CD4-positive, CD25-positive, alpha-beta regulatory T cell (primary cell): Measurements from ENCODE around the gene SLC2A13. TPM values are rescaled to one million over a fixed set of nuclear protein-coding genes. Genes with fewer than 3 reads are reported as not detected.

Source experiments
- ATAC-seq, 2 donors: fragments of 150-1000 bp; cut with Tn5 transposase; one replicate each; pipeline ENCODE4 v1.10.0; 2021; ENCODE audit warnings: low read depth in 2 of 2, moderate number of reproducible peaks in 2 of 2, moderate library complexity in 1 of 2
- DNase-seq, 3 donors: peaks; one replicate each; pipeline versions ENCODE4 v3.0.0 to v3.0.0-alpha.2; 2012 to 2022; ENCODE audit warnings: mixed read lengths in 1 of 3
- H3K27ac ChIP-seq: one replicate; pipeline ENCODE4 v1.7.0; 2013; ENCODE audit warnings: mild to moderate bottlenecking, low read length; ENCODE audit not compliant: insufficient read depth, poor library complexity, severe bottlenecking
- H3K27me3 ChIP-seq: one replicate; pipeline ENCODE4 v1.7.0; 2013; ENCODE audit warnings: low read length; ENCODE audit not compliant: control insufficient read depth, insufficient read depth
- H3K36me3 ChIP-seq: one replicate; pipeline ENCODE4 v1.7.0; 2013; ENCODE audit warnings: mild to moderate bottlenecking, low read length, moderate library complexity; ENCODE audit not compliant: control insufficient read depth, insufficient read depth
- H3K4me1 ChIP-seq: 2 replicates; pipeline ENCODE4 v1.7.0; 2013; ENCODE audit warnings: mild to moderate bottlenecking, low read length; ENCODE audit not compliant: insufficient read depth, control insufficient read depth, poor library complexity, severe bottlenecking
- H3K4me3 ChIP-seq: one replicate; pipeline ENCODE4 v1.7.0; 2013; ENCODE audit warnings: low read depth, mild to moderate bottlenecking, low read length, moderate library complexity
- H3K9me3 ChIP-seq, 2 experiments: 1 replicate in 1 of 2; 2 replicates in 1 of 2; pipeline ENCODE4 v1.7.0; 2013; ENCODE audit warnings: low read length in 2 of 2, mild to moderate bottlenecking in 1 of 2, moderate library complexity in 1 of 2; ENCODE audit not compliant: control insufficient read depth in 2 of 2
- H3K27ac Mint-ChIP-seq, 3 donors: one replicate each; pipeline ENCODE4 v1.8.0; 2020 to 2022; ENCODE audit warnings: mild to moderate bottlenecking in 3 of 3, mixed read lengths in 3 of 3, moderate library complexity in 2 of 3
- H3K27me3 Mint-ChIP-seq: one replicate; pipeline ENCODE4 v1.8.0; 2022; ENCODE audit warnings: mild to moderate bottlenecking, mixed read lengths
- H3K36me3 Mint-ChIP-seq: one replicate; pipeline ENCODE4 v1.8.0; 2020; ENCODE audit warnings: mixed read lengths
- H3K4me1 Mint-ChIP-seq, 4 donors: one replicate each; pipeline ENCODE4 v1.8.0; 2020 to 2022; ENCODE audit warnings: mixed read lengths in 4 of 4, mild to moderate bottlenecking in 1 of 4
- H3K4me3 Mint-ChIP-seq, 4 donors: one replicate each; pipeline ENCODE4 v1.8.0; 2020 to 2022; ENCODE audit warnings: mild to moderate bottlenecking in 4 of 4, mixed read lengths in 4 of 4, moderate library complexity in 3 of 4
- H3K9me3 Mint-ChIP-seq, 7 donors: one replicate each; pipeline ENCODE4 v1.8.0; 2020 to 2022; ENCODE audit warnings: mixed read lengths in 7 of 7, mild to moderate bottlenecking in 3 of 7, moderate library complexity in 2 of 7
- polyA plus RNA-seq, 4 donors: library from polyadenylated mRNA; unstranded; fragments of 300-500 nt; fragmentation: Illumina TruSeq; gene quantifications; one replicate each; pipeline ENCODE4 v1.2.3, GENCODE V29; 2021
- total RNA-seq: library from RNA; stranded (reverse); gene quantifications from one replicate; pipeline ENCODE4 v1.2.3, GENCODE V29; 2022

The SLC2A13 gene
- total and polyA plus RNA-seq, 5 donors from 2014 or later, result 0.96 to 4.4 (median 1.9) TPM

GRCh38 chr12:39805651-39806050 lies 300.2 kb downstream of the SLC2A13 start:
- DNase-seq (no peak), ATAC-seq (no peak)
- no peaks in the 10 kb centered on the region for H3K27me3 Mint-ChIP-seq
- no peak overlapping the region for H3K4me3 Mint-ChIP-seq
- Histone ChIP-seq H3K27ac (no peak overlapping the region), H3K4me1 (no peaks in the 10 kb centered on the region), H3K4me3 (no peak overlapping the region), H3K27me3 (no peaks in the 10 kb centered on the region), H3K36me3 (no peaks in the 10 kb centered on the region), H3K9me3 (peaks cover 0 to 3% of the 10 kb centered on the region in 2 experiments)
- H3K36me3 Mint-ChIP-seq, result no peaks in the 10 kb centered on the region
- H3K9me3 Mint-ChIP-seq, result peaks cover 0 to 5% (median 0%) of the 10 kb centered on the region in 7 donors
- H3K4me1 Mint-ChIP-seq, result no peaks in the 10 kb centered on the region
- no peak overlapping the region for H3K27ac Mint-ChIP-seq

GRCh38 chr12:39804898-39805297 lies 301.0 kb downstream of the SLC2A13 start:
- Mint-ChIP-seq H3K36me3 (no peaks in the 10 kb centered on the region), H3K4me1 (no peaks in the 10 kb centered on the region), H3K27ac (peak overlapping the region in 1 of 3 donors; percentile 84), H3K9me3 (no peaks in the 10 kb centered on the region), H3K4me3 (no peak overlapping the region), H3K27me3 (no peaks in the 10 kb centered on the region)
- Histone ChIP-seq H3K36me3 (no peaks in the 10 kb centered on the region), H3K27me3 (no peaks in the 10 kb centered on the region), H3K4me1 (no peaks in the 10 kb centered on the region), H3K4me3 (no peak overlapping the region), H3K27ac (no peak overlapping the region), H3K9me3 (peaks cover 0 to under 1% of the 10 kb centered on the region in 2 experiments)
- ATAC-seq (no peak), DNase-seq (no peak)

GRCh38 chr12:39804479-39804878 lies 301.4 kb downstream of the SLC2A13 start:
- no peaks in the 10 kb centered on the region for H3K27me3 Mint-ChIP-seq
- DNase-seq (no peak), ATAC-seq (no peak)
- no peaks in the 10 kb centered on the region for H3K36me3 ChIP-seq
- no peak overlapping the region for H3K4me3 ChIP-seq
- H3K4me1 Mint-ChIP-seq, result no peaks in the 10 kb centered on the region
- H3K27me3 ChIP-seq, result no peaks in the 10 kb centered on the region
- H3K9me3 ChIP-seq, result no peaks in the 10 kb centered on the region
- no peaks in the 10 kb centered on the region for H3K4me1 ChIP-seq
- no peak overlapping the region for H3K27ac ChIP-seq
- no peaks in the 10 kb centered on the region for H3K36me3 Mint-ChIP-seq
- no peaks in the 10 kb centered on the region for H3K9me3 Mint-ChIP-seq
- no peak overlapping the region for H3K4me3 Mint-ChIP-seq
- H3K27ac Mint-ChIP-seq, result peak overlapping the region in 1 of 3 donors; percentile 84

GRCh38 chr12:39803151-39803550 lies 302.7 kb downstream of the SLC2A13 start:
- Mint-ChIP-seq H3K27me3 (no peaks in the 10 kb centered on the region), H3K27ac (no peak overlapping the region), H3K4me1 (no peaks in the 10 kb centered on the region), H3K9me3 (peaks cover 0 to 1% (median 0%) of the 10 kb centered on the region in 7 donors), H3K36me3 (no peaks in the 10 kb centered on the region), H3K4me3 (no peak overlapping the region)
- H3K4me1 ChIP-seq, result no peaks in the 10 kb centered on the region
- no peak for ATAC-seq
- no peak overlapping the region for H3K27ac ChIP-seq
- no peaks in the 10 kb centered on the region for H3K9me3 ChIP-seq
- H3K36me3 ChIP-seq, result no peaks in the 10 kb centered on the region
- no peak overlapping the region for H3K4me3 ChIP-seq
- DNase-seq, result no peak
- H3K27me3 ChIP-seq, result no peaks in the 10 kb centered on the region

- Histone ChIP-seq H3K4me1 (no peaks in the 10 kb centered on the region), H3K9me3 (no peaks in the 10 kb centered on the region), H3K4me3 (no peak overlapping the region), H3K27me3 (no peaks in the 10 kb centered on the region), H3K36me3 (no peaks in the 10 kb centered on the region), H3K27ac (no peak overlapping the region)
- H3K4me1 Mint-ChIP-seq, result no peaks in the 10 kb centered on the region
- H3K27me3 Mint-ChIP-seq, result no peaks in the 10 kb centered on the region
- ATAC-seq, result no peak
- no peaks in the 10 kb centered on the region for H3K36me3 Mint-ChIP-seq
- no peak for DNase-seq
- peaks cover 0 to 1% (median 0%) of the 10 kb centered on the region in 7 donors for H3K9me3 Mint-ChIP-seq
- H3K4me3 Mint-ChIP-seq, result no peak overlapping the region
- no peak overlapping the region for H3K27ac Mint-ChIP-seq
Observed at GRCh38 chr12:39798977-39799376, 306.9 kb downstream of the SLC2A13 start.

GRCh38 chr12:39798429-39798828 lies 307.5 kb downstream of the SLC2A13 start:
- Histone ChIP-seq H3K36me3 (no peaks in the 10 kb centered on the region), H3K27me3 (no peaks in the 10 kb centered on the region), H3K27ac (no peak overlapping the region), H3K4me1 (no peaks in the 10 kb centered on the region), H3K9me3 (no peaks in the 10 kb centered on the region), H3K4me3 (no peak overlapping the region)
- no peak overlapping the region for H3K4me3 Mint-ChIP-seq
- no peaks in the 10 kb centered on the region for H3K27me3 Mint-ChIP-seq
- no peaks in the 10 kb centered on the region for H3K36me3 Mint-ChIP-seq
- H3K27ac Mint-ChIP-seq, result no peak overlapping the region
- ATAC-seq, result no peak
- peaks cover 0 to 1% (median 0%) of the 10 kb centered on the region in 7 donors for H3K9me3 Mint-ChIP-seq
- no peak for DNase-seq
- no peaks in the 10 kb centered on the region for H3K4me1 Mint-ChIP-seq

- Histone ChIP-seq H3K27me3 (no peaks in the 10 kb centered on the region), H3K4me1 (no peaks in the 10 kb centered on the region), H3K36me3 (no peaks in the 10 kb centered on the region), H3K9me3 (no peaks in the 10 kb centered on the region), H3K4me3 (no peak overlapping the region), H3K27ac (no peak overlapping the region)
- no peak for ATAC-seq
- Mint-ChIP-seq H3K4me1 (no peaks in the 10 kb centered on the region), H3K36me3 (no peaks in the 10 kb centered on the region), H3K4me3 (no peak overlapping the region), H3K27me3 (no peaks in the 10 kb centered on the region), H3K27ac (no peak overlapping the region), H3K9me3 (peaks cover 0 to 1% (median 0%) of the 10 kb centered on the region in 7 donors)
- DNase-seq, result no peak
Observed at GRCh38 chr12:39795481-39795880, 310.4 kb downstream of the SLC2A13 start.

- Histone ChIP-seq H3K4me3 (no peak overlapping the region), H3K4me1 (no peaks in the 10 kb centered on the region), H3K9me3 (no peaks in the 10 kb centered on the region), H3K27ac (no peak overlapping the region), H3K36me3 (no peaks in the 10 kb centered on the region), H3K27me3 (no peaks in the 10 kb centered on the region)
- ATAC-seq (no peak), DNase-seq (no peak)
- H3K36me3 Mint-ChIP-seq, result no peaks in the 10 kb centered on the region
- H3K27ac Mint-ChIP-seq, result no peak overlapping the region
- H3K4me3 Mint-ChIP-seq, result no peak overlapping the region
- no peaks in the 10 kb centered on the region for H3K9me3 Mint-ChIP-seq
- no peaks in the 10 kb centered on the region for H3K4me1 Mint-ChIP-seq
- H3K27me3 Mint-ChIP-seq, result no peaks in the 10 kb centered on the region
Observed at GRCh38 chr12:39792938-39793337, 312.9 kb downstream of the SLC2A13 start.
